Activated T-cell treated with anti-CD3 and anti-CD28 coated beads, Interleukin-2, amount 50 U/mL, for 4 hours (primary cell): Measurements from ENCODE around the gene CT45A6. TPM values are rescaled to one million over a fixed set of nuclear protein-coding genes. Genes with fewer than 3 reads are reported as not detected.
"Not testable (repeated sequence)": the region's sequence is repeated elsewhere in the genome, so short reads cannot be mapped to it uniquely, and the experiment has no call there.

Experiments
- ATAC-seq, 2 donors: fragments of 200-7000 bp; cut with Tn5 transposase; one replicate each; pipeline ENCODE4 v1.10.0; 2021
- DNase-seq: peaks from one replicate; pipeline ENCODE4 v3.0.0-alpha.2; 2020
- H3K27me3 Mint-ChIP-seq: one replicate; pipeline ENCODE4 v1.8.0; 2021; ENCODE audit warnings: low read depth, mixed read lengths
- H3K36me3 Mint-ChIP-seq: one replicate; pipeline ENCODE4 v1.8.0; 2022; ENCODE audit warnings: mixed read lengths; ENCODE audit not compliant: insufficient read depth
- H3K4me1 Mint-ChIP-seq: one replicate; pipeline ENCODE4 v1.8.0; 2021; ENCODE audit warnings: low read depth, mixed read lengths
- H3K4me3 Mint-ChIP-seq: one replicate; pipeline ENCODE4 v1.8.0; 2021; ENCODE audit warnings: mild to moderate bottlenecking, moderate library complexity, mixed read lengths
- H3K9me3 Mint-ChIP-seq: one replicate; pipeline ENCODE4 v1.8.0; 2021; ENCODE audit warnings: mixed read lengths
- total RNA-seq, 3 donors: library from RNA; stranded (reverse); gene quantifications; one replicate each; pipeline ENCODE4 v1.2.1, GENCODE V29; 2021

The CT45A6 gene
- not detected for total RNA-seq

GRCh38 chrX:135802687-135803086, at the start of gene CT45A6:
Gene CT45A6, minus strand, starts transcription at chrX:135802787. Its CDS starts 3,794 bp downstream, at chrX:135798993.
- not testable (repeated sequence) for H3K9me3 Mint-ChIP-seq, H3K4me1 Mint-ChIP-seq, H3K4me3 Mint-ChIP-seq, H3K36me3 Mint-ChIP-seq, ATAC-seq, H3K27me3 Mint-ChIP-seq, DNase-seq

- H3K36me3 Mint-ChIP-seq, H3K27me3 Mint-ChIP-seq, H3K4me3 Mint-ChIP-seq, H3K4me1 Mint-ChIP-seq, ATAC-seq, H3K9me3 Mint-ChIP-seq, DNase-seq: not testable (repeated sequence)
Measured at GRCh38 chrX:135837180-135837579, 34.6 kb upstream of the CT45A6 start, which contains the start of gene CT45A7. Gene CT45A7, minus strand, starts transcription at chrX:135837280. Its CDS starts 3,747 bp downstream, at chrX:135833533.

- H3K27me3 Mint-ChIP-seq: not testable (repeated sequence)
Measured at GRCh38 chrX:135819912-135820311, 17.3 kb upstream of the CT45A6 start, which contains the start of gene CT45A2. Gene CT45A2, minus strand, starts transcription at chrX:135820012. Its CDS starts 3,747 bp downstream, at chrX:135816265.

GRCh38 chrX:135785403-135785802, 17.2 kb downstream of the CT45A6 start, which contains the start of gene CT45A5:
Gene CT45A5, minus strand, starts transcription at chrX:135785503. Its CDS starts 3,774 bp downstream, at chrX:135781729.
- H3K9me3 Mint-ChIP-seq, H3K27me3 Mint-ChIP-seq, ATAC-seq, H3K4me1 Mint-ChIP-seq, DNase-seq, H3K4me3 Mint-ChIP-seq, H3K36me3 Mint-ChIP-seq: not testable (repeated sequence)

More at GRCh38 chrX:135819912-135820311, 17.3 kb upstream of the CT45A6 start, which contains the start of gene CT45A2:
- H3K36me3 Mint-ChIP-seq, H3K4me1 Mint-ChIP-seq, DNase-seq, H3K9me3 Mint-ChIP-seq, H3K4me3 Mint-ChIP-seq, ATAC-seq: not testable (repeated sequence)

GRCh38 chrX:135768091-135768490, 34.5 kb downstream of the CT45A6 start, which contains the start of gene CT45A3:
Gene CT45A3, minus strand, starts transcription at chrX:135768191. Its CDS starts 3,747 bp downstream, at chrX:135764444.
- not testable (repeated sequence) for H3K4me3 Mint-ChIP-seq, ATAC-seq, DNase-seq, H3K36me3 Mint-ChIP-seq, H3K4me1 Mint-ChIP-seq, H3K27me3 Mint-ChIP-seq, H3K9me3 Mint-ChIP-seq

- H3K36me3 Mint-ChIP-seq, H3K4me3 Mint-ChIP-seq, H3K27me3 Mint-ChIP-seq, H3K4me1 Mint-ChIP-seq, H3K9me3 Mint-ChIP-seq, DNase-seq, ATAC-seq: not testable (repeated sequence)
Measured at GRCh38 chrX:135744739-135745138, 57.8 kb downstream of the CT45A6 start.

Other genes starting within 250 kb of the CT45A6 start
- gene CT45A1, start 89.1 kb downstream of the CT45A6 start, total RNA-seq: not detected
- gene CT45A3, start 34.6 kb downstream of the CT45A6 start, total RNA-seq: not detected
- not detected for gene CT45A5, start 17.3 kb downstream of the CT45A6 start, total RNA-seq
- not detected for gene CT45A2, start 17.2 kb upstream of the CT45A6 start, total RNA-seq
- not detected for gene CT45A7, start 34.5 kb upstream of the CT45A6 start, total RNA-seq
- gene CT45A8, start 51.8 kb upstream of the CT45A6 start, total RNA-seq: not detected
- gene CT45A9, start 69.0 kb upstream of the CT45A6 start, total RNA-seq: not detected
- not detected for gene CT45A10, start 90.7 kb upstream of the CT45A6 start, total RNA-seq
- not detected for gene SAGE1, start 90.9 kb upstream of the CT45A6 start, total RNA-seq
- gene MMGT1, start 171.2 kb upstream of the CT45A6 start, total RNA-seq: 10 to 100 TPM; 25.6 to 29.0 (median 25.8) TPM
- gene SLC9A6, start 182.6 kb upstream of the CT45A6 start, total RNA-seq: 10 to 100 TPM; 11.4 to 13.7 (median 12.2) TPM